SK-N-SH (cell line): ENCODE results near the gene DDX53.

Experiments used
- CTCF ChIP-seq: fragments of 200-600 bp; sonication (generic); IDR thresholded peaks from 2 replicates; pipeline ENCODE4 v1.6.1; 2017; ENCODE audit warnings: antibody characterized with exemption, mild to moderate bottlenecking, moderate library complexity
- EZH2phosphoT487 ChIP-seq: fragments of 200-600 bp; sonication (generic); IDR thresholded peaks from 2 replicates; pipeline ENCODE4 v1.6.1; 2017; ENCODE audit warnings: low read depth, mixed run types, mild to moderate bottlenecking, antibody characterized with exemption, moderate library complexity, borderline replicate concordance
- MAX ChIP-seq: IDR thresholded peaks from 2 replicates; pipeline ENCODE4 v1.4.0; 2012; ENCODE audit warnings: low read depth
- PBX3 ChIP-seq: IDR thresholded peaks from 2 replicates; pipeline ENCODE4; 2012
- RXRA ChIP-seq: IDR thresholded peaks from 2 replicates; pipeline ENCODE4 v1.4.0; 2012; ENCODE audit warnings: low read depth, mild to moderate bottlenecking, borderline replicate concordance
- TAF1 ChIP-seq: IDR thresholded peaks from 2 replicates; pipeline ENCODE4 v1.6.1; 2012; ENCODE audit warnings: low read depth, mild to moderate bottlenecking, low read length, moderate library complexity, borderline replicate concordance

- TF ChIP-seq MAX (no peak), TAF1 (no peak), CTCF (no peak), PBX3 (no peak), EZH2phosphoT487 (no peak), RXRA (no peak)
Measured at GRCh38 chrX:23031600-23031999, 31.8 kb downstream of the DDX53 start.
